Smooth muscle cell of the umbilical artery (primary cell): ENCODE results near the gene GOLGA6L6. TPM values are rescaled to one million over a fixed set of nuclear protein-coding genes. Genes with fewer than 3 reads are reported as not detected.

Experiments
- total RNA-seq: library from RNA; depleted of rRNA; stranded (reverse); fragments of >200 nt; gene quantifications from 2 replicates; pipeline ENCODE4 v1.2.3, GENCODE V29; 2014

GOLGA6L6 gene
- not detected in 2 replicates for total RNA-seq

GRCh38 chr15:20541700-20542099 lies at the start of gene GOLGA6L6:
TSS of gene GOLGA6L6 (minus strand) at chr15:20541800. CDS start at chr15:20541709, 91 bp downstream.

